GM12872 (cell line): ENCODE results near the gene CNN3.

Experiments used
- TF ChIP-seq, protein P1 (sequence below): IDR thresholded peaks from 3 replicates; pipeline ENCODE4 v1.5.1; 2011; ENCODE audit warnings: low read depth, mild to moderate bottlenecking, low read length, moderate library complexity; ENCODE audit not compliant: insufficient read depth

The CNN3 gene

DNA sequence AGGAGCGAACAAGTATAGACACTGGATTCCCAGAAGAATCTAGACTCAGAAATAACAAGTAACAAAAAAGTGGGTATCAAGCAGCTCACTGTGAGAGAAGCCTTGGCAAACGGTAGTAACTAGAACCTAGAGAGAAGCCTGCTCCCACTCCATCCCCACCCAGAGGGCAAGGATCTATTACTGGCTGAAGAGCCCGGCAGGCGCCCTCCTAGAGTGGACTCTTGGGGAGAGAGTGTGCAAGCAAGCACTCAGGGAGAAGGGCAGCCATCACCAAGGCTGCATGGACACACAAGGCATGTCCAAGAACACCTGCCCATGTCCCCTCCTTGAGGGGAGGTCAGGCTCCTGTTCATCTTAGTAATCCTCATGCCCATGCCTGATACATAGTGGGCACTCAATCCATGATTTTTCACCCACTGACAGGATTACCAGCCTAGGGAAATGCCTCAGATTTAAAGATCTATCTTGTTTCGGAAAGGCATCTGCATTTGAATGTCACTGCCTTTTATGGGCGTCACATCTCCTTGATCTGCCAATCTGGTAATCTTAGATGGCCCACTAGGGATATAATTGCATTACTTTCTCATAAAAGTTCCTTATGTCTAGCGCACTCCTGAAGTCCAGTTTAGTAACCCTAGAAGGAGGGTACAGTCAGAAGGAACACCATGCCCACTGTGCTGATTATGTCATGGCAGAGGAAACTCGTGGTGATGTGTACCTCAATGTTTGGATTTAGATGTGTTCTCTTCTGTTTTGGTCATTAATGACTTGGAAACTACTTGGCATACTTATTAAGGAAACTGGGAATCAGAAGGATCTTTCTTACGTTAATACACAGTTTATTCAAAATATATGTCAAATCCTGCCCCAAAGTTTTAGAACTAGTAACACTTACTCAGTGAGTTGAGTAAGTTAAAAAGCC is 14.4 kb downstream of the CNN3 start:
- TF ChIP-seq, protein P1, sequence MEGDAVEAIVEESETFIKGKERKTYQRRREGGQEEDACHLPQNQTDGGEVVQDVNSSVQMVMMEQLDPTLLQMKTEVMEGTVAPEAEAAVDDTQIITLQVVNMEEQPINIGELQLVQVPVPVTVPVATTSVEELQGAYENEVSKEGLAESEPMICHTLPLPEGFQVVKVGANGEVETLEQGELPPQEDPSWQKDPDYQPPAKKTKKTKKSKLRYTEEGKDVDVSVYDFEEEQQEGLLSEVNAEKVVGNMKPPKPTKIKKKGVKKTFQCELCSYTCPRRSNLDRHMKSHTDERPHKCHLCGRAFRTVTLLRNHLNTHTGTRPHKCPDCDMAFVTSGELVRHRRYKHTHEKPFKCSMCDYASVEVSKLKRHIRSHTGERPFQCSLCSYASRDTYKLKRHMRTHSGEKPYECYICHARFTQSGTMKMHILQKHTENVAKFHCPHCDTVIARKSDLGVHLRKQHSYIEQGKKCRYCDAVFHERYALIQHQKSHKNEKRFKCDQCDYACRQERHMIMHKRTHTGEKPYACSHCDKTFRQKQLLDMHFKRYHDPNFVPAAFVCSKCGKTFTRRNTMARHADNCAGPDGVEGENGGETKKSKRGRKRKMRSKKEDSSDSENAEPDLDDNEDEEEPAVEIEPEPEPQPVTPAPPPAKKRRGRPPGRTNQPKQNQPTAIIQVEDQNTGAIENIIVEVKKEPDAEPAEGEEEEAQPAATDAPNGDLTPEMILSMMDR, result no peak

DNA sequence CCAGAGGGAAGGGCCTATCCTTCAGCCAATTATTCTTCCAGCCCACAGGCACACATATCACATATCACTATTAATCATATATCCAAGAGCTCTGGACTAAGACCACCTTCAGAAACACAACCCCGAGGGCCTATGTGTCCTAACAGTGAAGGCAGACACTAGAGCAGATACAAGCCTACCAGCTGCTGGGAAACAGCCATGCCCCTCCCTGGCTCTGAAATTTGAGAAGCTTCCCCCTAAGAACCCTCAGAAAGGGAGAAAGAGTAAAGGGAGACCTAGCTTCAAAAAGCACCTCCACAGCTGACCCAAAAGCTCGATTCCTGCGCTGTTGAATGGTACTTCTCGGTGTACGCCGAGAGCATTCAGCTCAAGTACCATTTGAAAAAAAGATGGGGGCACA is 17.4 kb downstream of the CNN3 start:
- TF ChIP-seq, protein P1, result no peak

DNA sequence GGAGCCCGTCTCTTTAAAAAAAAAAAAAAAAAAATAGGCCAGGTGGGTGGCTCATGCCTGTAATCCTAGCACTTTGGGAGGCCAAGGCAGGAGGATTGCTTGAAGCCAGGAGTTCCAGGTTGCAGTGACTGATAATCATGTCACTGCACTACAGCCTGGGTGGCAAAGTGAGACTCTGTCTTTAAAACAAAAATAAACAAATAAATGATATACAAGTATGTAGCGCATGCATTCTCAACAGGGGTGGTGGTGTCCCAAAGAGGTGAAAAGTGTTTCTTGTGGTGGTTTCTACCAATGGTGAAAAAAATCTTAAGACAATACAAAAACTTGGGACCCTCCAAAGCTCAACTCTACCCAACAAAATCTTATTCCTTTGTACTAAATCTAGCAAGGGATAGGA is 17.9 kb downstream of the CNN3 start:
- TF ChIP-seq, protein P1, result no peak

DNA sequence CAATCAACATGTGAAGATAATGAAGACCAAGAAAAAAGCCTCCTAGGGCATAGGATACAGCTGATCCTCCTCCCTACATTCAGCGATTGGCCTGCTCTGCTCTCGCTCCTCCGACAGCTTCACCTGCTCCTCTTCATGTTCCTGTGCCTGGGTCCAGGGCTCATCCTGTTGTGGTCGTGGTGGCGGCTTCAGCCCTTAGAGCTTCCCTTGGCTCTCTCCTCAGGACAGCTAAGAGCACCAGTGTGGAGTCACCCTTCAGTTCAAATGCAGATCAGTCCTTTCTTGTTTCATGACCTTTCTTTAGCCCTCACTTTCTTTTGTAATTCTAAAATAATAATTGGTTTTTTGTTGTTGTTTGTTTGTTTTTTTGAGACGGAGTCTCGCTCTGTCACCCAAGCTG is 18.7 kb downstream of the CNN3 start:
- TF ChIP-seq, protein P1, result no peak

DNA sequence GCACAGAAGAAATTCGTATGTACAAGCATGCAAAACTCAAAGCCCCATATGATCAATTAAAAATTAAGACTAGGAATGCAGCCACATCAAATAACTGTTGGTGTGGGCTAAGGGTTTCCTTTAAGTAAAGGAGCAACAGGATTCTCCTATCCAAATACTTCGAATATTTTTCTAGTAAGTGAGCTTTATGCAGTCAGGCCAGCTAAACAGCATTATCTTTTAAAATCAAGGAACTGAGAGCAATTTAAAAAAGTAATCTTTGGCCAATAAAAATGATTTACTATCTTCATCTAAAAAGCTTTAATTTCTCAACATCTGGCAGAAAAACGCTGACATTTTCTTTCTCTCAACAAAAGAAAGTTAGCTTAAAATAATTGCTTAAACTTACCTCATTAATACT is 19.8 kb downstream of the CNN3 start:
- TF ChIP-seq, protein P1, result no peak

DNA sequence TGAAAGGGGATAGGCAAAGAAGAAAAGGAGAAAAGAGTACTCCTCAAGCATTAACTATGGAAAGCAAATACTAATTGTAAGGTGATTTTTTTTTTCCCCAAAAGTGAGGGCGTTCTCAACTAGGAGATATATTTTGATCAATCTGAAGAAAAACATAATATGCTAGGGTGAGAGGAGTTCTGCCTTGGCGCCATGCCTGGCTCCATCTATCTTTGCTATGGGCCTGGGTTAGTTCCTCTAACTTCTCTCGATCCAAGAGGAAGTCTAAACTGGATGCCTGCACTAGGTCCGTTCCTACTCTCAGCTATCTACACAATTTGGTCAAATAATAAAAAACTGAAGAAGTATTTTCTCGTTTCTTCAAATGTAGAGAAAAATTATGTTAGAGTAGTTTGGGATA is 20.5 kb downstream of the CNN3 start:
- TF ChIP-seq, protein P1, result no peak

DNA sequence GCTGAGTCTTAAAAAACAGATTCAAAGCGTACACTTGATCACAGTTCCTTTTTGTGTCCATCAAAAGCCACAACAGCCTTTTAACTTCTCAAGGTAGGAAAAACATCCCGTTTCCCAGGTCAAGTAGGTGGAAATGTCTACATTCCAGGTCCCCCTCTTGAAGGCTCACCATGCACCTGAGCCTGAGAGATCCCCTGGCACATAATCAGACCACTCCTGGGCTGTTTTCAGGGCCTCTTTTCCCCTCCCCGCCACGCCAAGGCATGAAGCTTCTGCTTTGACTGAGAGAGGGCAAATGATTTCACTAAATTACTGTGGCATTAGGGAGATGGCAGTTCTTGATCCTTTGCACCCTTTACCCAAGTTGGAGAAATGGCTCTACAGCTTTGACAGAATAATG is 21.7 kb downstream of the CNN3 start:
- TF ChIP-seq, protein P1, result no peak
